MM.1S (cell line): ENCODE data around the gene PSMG2.

Experiments used
- DNase-seq: peaks from one replicate; pipeline ENCODE4 v3.0.0-alpha.2; 2015
- H2AFZ ChIP-seq: fragments of 300-600 bp; sonication (generic); 2 replicates; pipeline ENCODE4 v1.6.0; 2016; ENCODE audit warnings: antibody characterized with exemption, low read length
- H3F3A ChIP-seq: fragments of 300-600 bp; sonication (generic); 2 replicates; pipeline ENCODE4 v1.6.1; 2016; ENCODE audit warnings: mild to moderate bottlenecking, antibody characterized with exemption, low read length, moderate library complexity, mixed read lengths; ENCODE audit not compliant: insufficient read depth
- H3K27ac ChIP-seq: fragments of 300-600 bp; sonication (generic); 2 replicates; pipeline ENCODE4 v1.5.1; 2016; ENCODE audit warnings: mild to moderate bottlenecking, low read length
- H3K27me3 ChIP-seq: fragments of 300-600 bp; sonication (generic); replicated peaks from 2 replicates; pipeline ENCODE4 v1.6.0; 2016; ENCODE audit warnings: low read length; ENCODE audit not compliant: insufficient read depth
- H3K36me3 ChIP-seq: fragments of 300-600 bp; sonication (generic); replicated peaks from 2 replicates; pipeline ENCODE4 v1.6.1; 2016; ENCODE audit warnings: mild to moderate bottlenecking, low read length, mixed read lengths; ENCODE audit not compliant: insufficient read depth
- H3K4me1 ChIP-seq: fragments of 300-600 bp; sonication (generic); 2 replicates; pipeline ENCODE4 v1.6.1; 2016; ENCODE audit warnings: low read length, mixed read lengths
- H3K4me2 ChIP-seq: fragments of 300-600 bp; sonication (generic); 2 replicates; pipeline ENCODE4 v1.6.0; 2016; ENCODE audit warnings: low read depth, low read length
- H3K4me3 ChIP-seq: fragments of 300-600 bp; sonication (generic); 2 replicates; pipeline ENCODE4 v1.5.1; 2016; ENCODE audit warnings: low read length, mixed read lengths
- H3K79me2 ChIP-seq: fragments of 300-600 bp; sonication (generic); 2 replicates; pipeline ENCODE4 v1.6.1; 2016; ENCODE audit warnings: mixed run types, low read length, mixed read lengths
- H3K9ac ChIP-seq: fragments of 300-600 bp; sonication (generic); 2 replicates; pipeline ENCODE4 v1.6.1; 2016; ENCODE audit warnings: low read length, mixed read lengths
- H3K9me2 ChIP-seq: fragments of 300-600 bp; sonication (generic); replicated peaks from 2 replicates; pipeline ENCODE4 v1.6.1; 2016; ENCODE audit warnings: mild to moderate bottlenecking, low read length, mixed read lengths; ENCODE audit not compliant: insufficient read depth
- H3K9me3 ChIP-seq: fragments of 300-600 bp; sonication (generic); replicated peaks from 2 replicates; pipeline ENCODE4 v1.6.1; 2016; ENCODE audit warnings: mild to moderate bottlenecking, low read length, mixed read lengths; ENCODE audit not compliant: insufficient read depth
- H4K20me1 ChIP-seq: fragments of 300-600 bp; sonication (generic); 2 replicates; pipeline ENCODE4 v1.6.1; 2016; ENCODE audit warnings: mild to moderate bottlenecking, low read length, moderate library complexity, mixed read lengths; ENCODE audit not compliant: insufficient read depth
- EZH2 ChIP-seq: fragments of 300-600 bp; sonication (generic); optimal IDR thresholded peaks from 2 replicates; pipeline ENCODE3; 2017; ENCODE audit warnings: low read depth, mild to moderate bottlenecking, antibody characterized with exemption, low read length, mixed read lengths
- EZH2phosphoT487 ChIP-seq: fragments of 300-600 bp; sonication (generic); IDR thresholded peaks from 2 replicates; pipeline ENCODE4 v1.6.1; 2018; ENCODE audit warnings: antibody characterized with exemption, low read length
- TF ChIP-seq, protein P1 (sequence below): fragments of 300-600 bp; sonication (generic); IDR thresholded peaks from 2 replicates; pipeline ENCODE4 v1.5.1; 2016; ENCODE audit warnings: antibody characterized with exemption, low read length, mixed read lengths

PSMG2 gene

DNA sequence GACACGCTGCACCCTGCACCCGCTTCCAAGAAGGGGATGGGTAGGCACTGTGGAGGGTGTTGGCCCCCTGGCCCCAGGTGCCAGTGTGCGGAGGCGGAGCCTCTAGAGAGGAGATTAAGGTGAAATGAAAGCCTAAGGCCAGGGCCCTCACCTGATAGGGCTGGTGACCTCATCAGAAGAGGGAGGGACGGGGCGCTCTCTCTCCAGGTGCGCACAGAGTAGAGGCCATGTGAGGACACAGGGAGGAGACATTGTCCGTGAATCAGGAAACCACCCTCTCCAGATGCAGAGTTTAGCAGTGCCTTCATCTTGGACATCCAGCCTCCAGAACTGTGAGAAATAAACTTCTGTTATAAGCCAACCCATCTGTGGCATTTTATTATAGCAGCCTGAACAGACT lies 62.3 kb downstream of the PSMG2 start:
- H3F3A ChIP-seq, result no peaks in the 10 kb centered on the region
- no peaks in the 10 kb centered on the region for H3K27me3 ChIP-seq
- no peaks in the 10 kb centered on the region for H3K4me1 ChIP-seq
- no peak overlapping the region for H3K4me3 ChIP-seq
- no peak overlapping the region for H3K9ac ChIP-seq
- TF ChIP-seq, protein P1, sequence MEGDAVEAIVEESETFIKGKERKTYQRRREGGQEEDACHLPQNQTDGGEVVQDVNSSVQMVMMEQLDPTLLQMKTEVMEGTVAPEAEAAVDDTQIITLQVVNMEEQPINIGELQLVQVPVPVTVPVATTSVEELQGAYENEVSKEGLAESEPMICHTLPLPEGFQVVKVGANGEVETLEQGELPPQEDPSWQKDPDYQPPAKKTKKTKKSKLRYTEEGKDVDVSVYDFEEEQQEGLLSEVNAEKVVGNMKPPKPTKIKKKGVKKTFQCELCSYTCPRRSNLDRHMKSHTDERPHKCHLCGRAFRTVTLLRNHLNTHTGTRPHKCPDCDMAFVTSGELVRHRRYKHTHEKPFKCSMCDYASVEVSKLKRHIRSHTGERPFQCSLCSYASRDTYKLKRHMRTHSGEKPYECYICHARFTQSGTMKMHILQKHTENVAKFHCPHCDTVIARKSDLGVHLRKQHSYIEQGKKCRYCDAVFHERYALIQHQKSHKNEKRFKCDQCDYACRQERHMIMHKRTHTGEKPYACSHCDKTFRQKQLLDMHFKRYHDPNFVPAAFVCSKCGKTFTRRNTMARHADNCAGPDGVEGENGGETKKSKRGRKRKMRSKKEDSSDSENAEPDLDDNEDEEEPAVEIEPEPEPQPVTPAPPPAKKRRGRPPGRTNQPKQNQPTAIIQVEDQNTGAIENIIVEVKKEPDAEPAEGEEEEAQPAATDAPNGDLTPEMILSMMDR, result no peak
- TF ChIP-seq EZH2 (no peak), EZH2phosphoT487 (no peak)
- no peak for DNase-seq
- H2AFZ ChIP-seq, result no peak overlapping the region
- H3K36me3 ChIP-seq, result no peaks in the 10 kb centered on the region
- no peaks in the 10 kb centered on the region for H3K9me2 ChIP-seq
- H4K20me1 ChIP-seq, result no peaks in the 10 kb centered on the region
- H3K27ac ChIP-seq, result no peak overlapping the region
- H3K79me2 ChIP-seq, result no peaks in the 10 kb centered on the region
- H3K4me2 ChIP-seq, result no peak overlapping the region
- H3K9me3 ChIP-seq, result no peaks in the 10 kb centered on the region

DNA sequence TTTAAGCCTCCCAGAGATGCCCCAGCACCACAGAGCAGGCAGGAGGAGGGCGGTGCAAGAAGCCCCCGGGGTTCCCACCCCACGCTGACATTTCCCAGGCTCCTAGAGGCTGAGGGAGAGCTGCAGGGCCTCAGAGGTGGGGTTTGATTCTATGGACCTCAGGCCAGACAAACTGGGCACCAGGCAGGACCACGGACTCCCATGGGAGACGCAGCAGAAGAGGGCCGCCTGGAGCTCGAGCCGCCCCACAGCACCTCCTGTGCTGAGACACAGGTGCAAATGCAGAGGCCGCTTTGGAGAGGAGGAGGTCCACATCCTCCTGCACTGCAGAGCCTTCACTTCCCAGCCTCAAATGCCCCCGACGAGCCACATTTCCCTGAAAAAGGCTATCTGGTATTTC lies 62.7 kb downstream of the PSMG2 start:
- H3K79me2 ChIP-seq, result no peaks in the 10 kb centered on the region
- no peak for DNase-seq
- H3K27ac ChIP-seq, result no peak overlapping the region
- no peak overlapping the region for H2AFZ ChIP-seq
- H3F3A ChIP-seq, result no peaks in the 10 kb centered on the region
- H3K36me3 ChIP-seq, result no peaks in the 10 kb centered on the region
- H3K4me1 ChIP-seq, result no peaks in the 10 kb centered on the region
- no peak overlapping the region for H3K4me3 ChIP-seq
- H4K20me1 ChIP-seq, result no peaks in the 10 kb centered on the region
- H3K27me3 ChIP-seq, result no peaks in the 10 kb centered on the region
- TF ChIP-seq, protein P1, result no peak
- TF ChIP-seq EZH2phosphoT487, result no peak
- TF ChIP-seq EZH2, result no peak
- no peak overlapping the region for H3K4me2 ChIP-seq
- H3K9ac ChIP-seq, result no peak overlapping the region
- no peaks in the 10 kb centered on the region for H3K9me3 ChIP-seq
- H3K9me2 ChIP-seq, result no peaks in the 10 kb centered on the region

DNA sequence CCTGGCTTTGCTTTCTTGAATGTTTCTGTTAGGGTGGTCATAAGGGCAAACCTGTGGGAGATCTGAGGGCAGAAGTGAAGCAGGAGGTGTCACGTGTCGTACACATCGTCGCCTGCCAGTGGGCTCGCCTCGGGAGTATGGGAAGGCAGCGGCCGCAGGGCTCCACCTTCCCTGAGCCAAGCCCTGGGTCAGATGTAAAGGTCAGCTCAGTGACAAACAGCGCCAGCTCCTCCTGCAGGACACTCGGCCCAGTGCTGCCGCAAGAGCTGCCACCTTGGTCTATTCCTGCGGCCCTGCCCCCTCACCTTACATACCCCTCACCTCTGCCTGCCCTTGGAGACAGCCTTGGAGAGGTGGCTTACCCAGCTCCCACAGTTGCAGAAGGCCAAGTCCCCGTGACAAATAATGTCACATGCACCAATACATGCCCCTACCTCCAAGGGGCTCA lies 64.2 kb downstream of the PSMG2 start:
- H3K27ac ChIP-seq, result no peak overlapping the region
- no peak overlapping the region for H3K4me2 ChIP-seq
- H3K4me3 ChIP-seq, result no peak overlapping the region

More for the DNA sequence above, 64.2 kb downstream of the PSMG2 start:
- no peaks in the 10 kb centered on the region for H3K9me3 ChIP-seq
- H3K36me3 ChIP-seq, result no peaks in the 10 kb centered on the region
- H2AFZ ChIP-seq, result no peak overlapping the region
- H4K20me1 ChIP-seq, result no peaks in the 10 kb centered on the region
- TF ChIP-seq EZH2phosphoT487, result no peak
- TF ChIP-seq EZH2, result no peak
- TF ChIP-seq, protein P1, result no peak
- no peaks in the 10 kb centered on the region for H3F3A ChIP-seq
- H3K9me2 ChIP-seq, result no peaks in the 10 kb centered on the region
- no peak for DNase-seq
- no peaks in the 10 kb centered on the region for H3K27me3 ChIP-seq
- no peak overlapping the region for H3K9ac ChIP-seq
- no peaks in the 10 kb centered on the region for H3K79me2 ChIP-seq
- no peaks in the 10 kb centered on the region for H3K4me1 ChIP-seq
